Mucosa of gallbladder (tissue), 1 donor: Measurements from ENCODE around the gene ITPK1. TPM values are rescaled to one million over a fixed set of nuclear protein-coding genes. Genes with fewer than 3 reads are reported as not detected.
A peak's percentile ranks its signal among the peaks of the same experiment; 100 is the strongest.
"Not testable (repeated sequence)": the region's sequence is repeated elsewhere in the genome, so short reads cannot be mapped to it uniquely, and the experiment has no call there.

ENCODE experiments used
- DNase-seq: peaks from one replicate; pipeline ENCODE4 v3.0.0-alpha.2; 2020; ENCODE audit warnings: low spot score
- total RNA-seq: library from RNA; stranded (reverse); gene quantifications from one replicate; pipeline ENCODE4 v1.2.1, GENCODE V29; 2021
- donor health status: DM: no; HTN: no; CAD: no.

ITPK1 gene
- total RNA-seq = 187 TPM

GRCh38 chr14:93115821-93116675 is at the start of gene ITPK1:
Gene ITPK1, minus strand, starts transcription at chr14:93115925. Its CDS starts 762 bp downstream, at chr14:93115163.
- peak; percentile 35 for DNase-seq

- DNase-seq = no peak
Observed at GRCh38 chr14:93163564-93163963, 47.8 kb upstream of the ITPK1 start.

DNA sequence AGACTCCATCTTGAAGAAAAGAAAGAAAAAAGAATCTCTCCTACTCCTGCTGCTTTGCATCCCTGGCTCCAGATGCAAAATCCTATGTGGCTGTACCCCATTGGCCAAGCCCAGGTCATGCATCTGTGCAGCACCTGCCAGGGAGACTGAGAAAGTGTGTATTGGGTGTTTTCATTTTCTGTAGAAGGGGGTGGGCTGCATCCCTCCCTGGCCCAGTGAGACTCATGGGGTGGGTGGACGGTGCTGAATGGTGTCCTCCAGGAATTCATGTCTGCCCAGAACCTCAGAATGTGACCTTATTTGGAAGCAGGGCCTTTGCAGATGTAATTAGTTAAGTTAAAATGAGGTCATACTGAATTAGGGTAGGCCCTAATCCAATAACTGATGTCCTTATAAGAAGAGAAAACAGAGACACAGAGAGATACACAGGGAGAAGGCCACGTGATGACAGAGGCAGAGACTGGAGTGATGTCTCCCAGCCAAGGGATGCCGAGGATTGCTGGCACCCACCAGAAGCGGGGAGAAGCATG is 45.8 kb upstream of the ITPK1 start:
- DNase-seq = no peak

DNA sequence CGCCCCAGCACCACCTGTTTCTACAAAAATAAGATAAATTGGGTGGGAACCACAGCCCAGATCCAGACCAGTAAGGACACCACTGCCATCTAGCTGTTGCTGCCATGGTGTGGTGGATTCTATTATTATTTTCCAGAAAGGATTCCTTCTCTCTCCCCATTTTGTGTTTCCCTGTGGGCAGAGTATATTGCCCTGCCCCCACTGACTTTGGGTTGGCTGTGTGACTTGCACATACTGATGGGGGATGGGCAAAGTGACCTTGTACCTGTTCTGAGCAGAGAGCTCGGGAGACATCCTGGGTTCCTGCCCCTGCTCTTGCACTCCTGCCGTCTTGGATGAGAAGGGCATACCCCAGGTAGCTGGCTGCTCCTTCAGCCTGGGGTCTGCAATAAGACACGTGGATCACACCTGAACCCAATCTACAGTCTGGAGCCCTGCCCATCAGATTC is 44.7 kb upstream of the ITPK1 start:
- no peak for DNase-seq

DNA sequence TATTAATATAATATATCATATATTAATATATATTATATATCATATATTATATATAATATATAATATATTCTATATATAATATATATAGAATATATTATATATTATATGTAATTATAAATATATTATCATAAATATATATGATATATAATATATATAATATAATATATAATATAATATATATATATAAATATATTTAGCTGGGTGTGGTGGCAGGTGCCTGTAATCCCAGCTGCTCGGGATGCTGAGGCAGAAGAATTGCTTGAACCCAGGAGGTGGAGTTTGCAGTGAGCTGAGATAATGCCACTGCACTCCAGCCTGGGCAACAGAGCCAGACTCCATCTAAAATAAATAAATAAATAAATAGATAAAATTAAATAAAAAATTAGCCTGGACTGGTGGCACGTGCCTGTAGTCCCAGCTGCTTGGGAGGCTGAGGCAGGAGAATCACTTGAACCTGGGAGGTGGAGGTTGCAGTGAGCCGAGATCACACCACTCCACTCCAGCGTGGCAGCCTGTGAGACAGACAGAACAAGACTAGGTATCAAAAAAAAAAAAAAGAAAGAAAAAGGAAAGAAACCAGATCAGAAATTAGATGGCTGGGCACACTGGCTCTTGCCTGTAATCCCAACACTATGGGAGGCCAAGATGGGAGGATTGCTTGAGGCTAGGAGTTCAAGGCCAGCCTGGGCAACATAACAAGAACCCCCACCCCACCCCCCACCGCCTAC is 44.1 kb upstream of the ITPK1 start:
- not testable (repeated sequence) for DNase-seq

GRCh38 chr14:93158349-93158748 is 42.6 kb upstream of the ITPK1 start:
- DNase-seq = not testable (repeated sequence)

DNA sequence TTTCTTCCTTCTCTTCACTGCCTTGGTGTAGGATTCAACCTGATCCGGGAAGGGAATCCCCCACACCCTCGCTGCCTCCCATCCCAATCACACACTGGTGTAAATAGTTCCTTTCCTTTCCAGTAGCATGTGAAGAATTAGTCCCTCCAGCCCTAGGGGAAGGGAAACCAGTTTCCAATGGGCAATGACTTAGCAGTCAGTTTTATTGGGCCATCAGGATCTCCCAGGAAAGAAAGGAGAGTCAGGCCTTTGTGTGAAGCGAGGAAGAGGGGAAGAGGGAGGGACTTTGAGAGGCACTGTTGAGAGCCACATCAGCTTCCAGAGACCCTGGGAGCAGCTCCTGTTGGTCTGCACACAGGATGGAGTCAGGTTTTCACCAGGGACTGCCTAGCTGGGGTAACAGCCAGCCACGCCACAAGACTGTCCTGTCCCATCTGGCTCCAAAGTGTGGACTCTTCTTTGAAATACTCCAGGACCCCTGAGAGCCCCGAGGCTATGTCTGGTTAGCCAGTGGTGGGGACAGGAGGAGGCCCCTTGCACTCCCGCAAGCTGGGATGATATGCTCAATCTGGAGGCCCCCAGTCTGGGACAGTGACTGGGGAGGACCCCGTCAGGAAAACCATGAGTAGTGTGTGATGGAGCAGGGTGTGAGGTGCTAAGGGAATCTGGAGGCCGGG is 41.1 kb upstream of the ITPK1 start:
- no peak for DNase-seq

DNA sequence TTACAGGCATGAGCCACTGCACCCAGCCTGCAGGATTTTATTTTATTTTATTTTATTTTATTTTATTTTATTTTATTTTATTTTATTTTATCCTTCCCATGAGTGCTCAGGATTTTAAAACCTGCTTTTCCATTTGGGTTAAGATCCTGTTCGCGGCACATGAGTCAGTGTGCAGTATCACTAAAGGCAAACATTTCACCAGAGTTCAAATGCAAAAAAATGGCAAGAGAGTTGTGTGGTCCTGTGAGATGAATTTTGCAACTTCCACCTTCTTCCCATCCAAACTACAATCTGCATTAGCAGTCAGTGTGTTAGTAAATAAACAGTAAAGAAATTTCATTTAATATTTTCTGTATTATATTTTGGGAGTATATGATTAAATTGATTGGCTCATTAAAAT is 39.9 kb upstream of the ITPK1 start:
- DNase-seq = no peak

DNA sequence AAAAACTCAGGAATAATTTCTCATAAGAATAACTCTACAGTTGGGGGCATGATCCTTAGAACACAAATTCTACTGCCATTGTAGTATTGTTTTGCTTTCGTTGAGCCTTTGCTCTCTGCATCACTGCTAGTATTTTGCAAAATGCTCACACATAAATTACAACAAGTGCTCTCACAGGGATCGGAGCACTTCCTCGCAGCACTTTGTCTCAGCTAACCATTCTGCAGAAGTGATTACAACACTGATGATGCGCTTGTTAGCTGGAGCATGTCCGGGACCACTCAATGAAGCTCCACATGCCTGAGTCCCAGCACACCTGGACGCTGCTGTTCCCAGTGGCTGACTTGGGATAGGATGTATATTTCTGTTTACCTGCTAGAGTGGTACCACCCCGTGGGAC is 37.4 kb upstream of the ITPK1 start:
- DNase-seq = no peak

GRCh38 chr14:93150227-93151208 is 34.8 kb upstream of the ITPK1 start:
- DNase-seq = peak; percentile 88

- DNase-seq = no peak
Observed at GRCh38 chr14:93148979-93149378, 33.3 kb upstream of the ITPK1 start.

- no peak for DNase-seq
Observed at GRCh38 chr14:93146119-93146518, 30.4 kb upstream of the ITPK1 start.

DNA sequence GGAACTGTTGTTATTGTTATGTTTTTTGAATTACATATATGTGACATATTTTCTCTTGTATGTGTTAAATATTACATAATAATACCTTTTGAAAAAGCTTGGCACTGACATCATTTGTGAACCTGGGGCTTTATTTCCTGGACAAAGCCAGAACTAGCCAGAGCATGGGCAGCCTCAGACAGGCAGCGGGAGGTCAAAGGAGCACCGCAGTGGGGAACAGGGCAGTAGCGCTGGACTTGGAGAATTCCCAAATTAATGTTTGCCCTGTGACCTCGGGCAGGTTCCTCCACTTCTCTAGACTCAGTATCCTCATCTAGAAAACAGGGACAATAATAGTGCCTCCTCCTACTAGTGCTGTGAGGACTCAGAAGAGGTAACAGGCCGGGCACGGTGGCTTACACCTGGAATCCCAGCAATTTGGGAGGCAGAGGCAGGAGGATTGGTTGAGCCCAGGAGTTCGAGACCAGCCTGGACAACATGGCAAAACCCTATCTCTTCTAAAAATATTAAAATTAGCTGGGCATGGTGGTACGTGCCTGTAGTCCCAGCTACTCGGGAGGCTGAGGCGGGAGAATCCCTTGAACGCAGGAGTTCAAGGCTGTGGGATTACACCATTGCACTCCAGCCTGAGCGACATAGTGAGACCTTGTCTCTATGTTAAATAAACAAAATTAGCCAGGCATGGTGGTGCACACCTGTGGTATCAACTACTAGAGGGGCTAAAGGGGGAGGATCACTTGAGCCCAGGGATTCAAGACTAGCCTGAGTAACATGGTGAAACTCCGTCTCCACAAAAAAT is 27.3 kb upstream of the ITPK1 start:
- peak; percentile 23 for DNase-seq

DNA sequence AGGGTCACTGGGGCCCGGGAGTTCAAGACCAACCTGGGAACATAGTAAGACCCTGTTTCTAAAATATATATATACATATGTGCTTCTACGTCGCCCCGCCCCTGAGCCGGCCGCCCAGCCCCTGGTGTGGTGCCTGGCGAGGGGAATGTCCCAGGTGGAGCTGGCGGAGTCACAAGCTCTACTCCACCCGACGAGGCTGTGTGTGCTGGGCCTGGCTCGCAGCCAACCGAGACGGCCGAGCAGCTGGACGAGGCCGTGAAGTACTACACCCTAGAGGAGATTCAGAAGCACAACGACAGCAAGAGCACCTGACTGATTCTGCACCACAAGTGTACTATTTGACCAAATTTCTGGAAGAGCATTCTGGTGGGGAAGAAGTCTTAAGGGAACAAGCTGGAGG is 22.1 kb upstream of the ITPK1 start:
- peak; percentile 85 for DNase-seq

- not testable (repeated sequence) for DNase-seq
Observed at GRCh38 chr14:93136508-93136907, 20.8 kb upstream of the ITPK1 start.

- DNase-seq = no peak
Observed at GRCh38 chr14:93136009-93136408, 20.3 kb upstream of the ITPK1 start.

- DNase-seq = peak; percentile 86
Observed at GRCh38 chr14:93135399-93135798, 19.7 kb upstream of the ITPK1 start.

DNA sequence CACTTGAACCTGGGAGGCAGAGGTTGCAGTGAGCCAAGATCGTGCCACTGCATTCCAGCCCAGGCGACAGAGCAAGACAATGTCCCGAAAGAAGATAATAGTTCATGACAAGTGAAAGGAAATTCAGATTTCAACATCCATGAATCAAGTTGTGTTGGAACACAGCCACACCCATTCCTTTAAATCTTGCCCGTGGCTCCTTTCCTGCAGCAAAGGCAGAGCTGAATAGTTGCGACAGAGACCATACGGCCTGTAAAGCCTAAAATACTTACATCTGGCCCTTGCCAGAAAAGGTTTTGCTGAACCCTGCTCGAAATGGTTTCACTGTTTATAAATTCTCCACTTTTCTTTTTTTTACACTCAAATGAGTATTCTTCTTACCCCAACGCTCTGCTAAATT is 17.7 kb upstream of the ITPK1 start:
- DNase-seq = no peak

DNA sequence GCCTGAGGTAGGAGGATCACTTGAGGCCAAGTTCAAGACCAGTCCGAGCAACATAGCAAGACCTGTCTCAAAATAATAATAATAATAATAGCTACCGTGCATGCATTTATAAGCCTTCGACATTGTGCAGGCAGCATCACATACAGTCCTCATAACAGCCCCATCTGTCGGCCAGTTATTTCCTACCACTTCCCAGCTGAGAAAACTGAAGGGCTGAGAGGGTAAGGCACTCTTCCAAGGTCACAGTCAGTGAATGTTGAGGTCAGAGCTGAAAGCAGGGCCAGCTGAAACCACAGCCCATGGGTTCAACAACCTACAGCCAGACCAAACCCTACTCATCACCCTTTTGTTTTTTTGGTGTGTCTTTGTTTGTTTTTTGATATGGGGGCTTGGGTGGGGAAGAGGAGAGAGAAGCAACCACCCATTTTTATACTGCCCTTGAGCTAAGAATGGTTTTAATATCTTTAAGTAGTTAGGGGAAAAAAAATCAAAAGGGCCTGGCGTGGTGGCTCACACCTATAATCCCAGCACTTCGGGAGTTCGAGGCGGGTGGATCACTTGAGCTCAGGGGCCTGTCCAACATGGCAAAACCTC is 16.8 kb upstream of the ITPK1 start:
- no peak for DNase-seq
